ENCODE data around the gene LHFPL2.

LHFPL2 gene

DNA sequence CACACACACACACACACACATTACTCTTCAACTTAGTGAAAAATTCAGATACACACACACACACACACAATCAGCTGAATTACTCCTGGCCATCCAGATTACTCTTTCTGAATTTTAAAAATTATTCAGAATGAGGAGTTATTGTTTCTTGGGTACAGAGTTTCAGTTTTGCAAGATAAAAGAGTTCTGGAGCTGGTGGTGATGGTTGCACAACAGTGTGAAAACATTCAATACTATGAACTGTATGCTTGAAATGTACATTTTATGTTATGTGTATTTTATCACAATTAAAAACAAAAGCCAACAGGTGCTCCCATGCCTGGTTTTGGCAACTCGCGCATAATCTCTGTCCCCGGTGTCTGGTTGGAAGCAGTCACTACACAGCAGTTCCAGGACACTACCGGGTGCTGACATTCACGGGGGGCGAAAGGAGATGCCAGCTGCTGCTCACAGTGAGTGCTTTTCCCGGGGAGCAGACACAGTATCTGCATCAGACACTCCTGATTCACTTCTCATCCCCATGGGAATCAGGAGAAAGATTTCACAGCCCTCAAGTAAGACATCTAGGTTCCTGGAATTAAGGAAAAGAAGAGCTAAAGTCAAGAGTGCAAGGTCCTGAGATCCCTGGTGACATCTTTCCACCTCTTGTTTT is 55.7 kb downstream of the LHFPL2 start:
- DNase-seq: no peak

DNA sequence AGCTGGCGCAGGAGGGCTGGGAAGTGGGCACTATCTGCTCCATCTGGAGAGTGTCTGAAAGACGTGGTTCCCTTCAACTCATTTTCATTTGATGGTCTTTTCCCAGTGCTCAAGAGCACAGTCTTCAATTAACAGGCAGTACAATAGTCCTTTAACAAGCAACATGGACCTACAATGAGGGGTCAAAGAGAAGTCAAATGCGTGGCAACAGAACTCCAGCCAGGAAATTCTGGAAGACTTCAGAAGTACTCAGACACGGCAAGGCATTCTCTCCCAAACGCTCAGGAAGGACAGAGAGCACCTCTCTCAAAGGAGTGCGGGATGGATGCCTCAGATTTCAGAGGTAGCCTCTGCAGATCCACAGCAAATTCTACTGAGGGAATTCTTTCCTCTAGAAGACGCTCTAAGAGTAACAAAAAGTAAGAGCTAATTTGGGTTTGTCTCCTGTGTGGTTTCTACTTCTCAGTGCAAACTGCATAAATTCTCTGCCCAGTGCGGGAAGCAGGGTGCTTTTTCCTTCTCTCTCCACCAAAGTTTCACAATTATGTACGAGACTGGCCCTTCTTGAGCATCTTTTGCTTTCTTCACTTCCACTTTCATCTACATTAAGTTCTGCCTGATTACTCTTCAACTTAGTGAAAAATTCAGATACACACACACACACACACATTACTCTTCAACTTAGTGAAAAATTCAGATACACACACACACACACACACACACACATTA is 56.4 kb downstream of the LHFPL2 start:
- DNase-seq: no peak

DNA sequence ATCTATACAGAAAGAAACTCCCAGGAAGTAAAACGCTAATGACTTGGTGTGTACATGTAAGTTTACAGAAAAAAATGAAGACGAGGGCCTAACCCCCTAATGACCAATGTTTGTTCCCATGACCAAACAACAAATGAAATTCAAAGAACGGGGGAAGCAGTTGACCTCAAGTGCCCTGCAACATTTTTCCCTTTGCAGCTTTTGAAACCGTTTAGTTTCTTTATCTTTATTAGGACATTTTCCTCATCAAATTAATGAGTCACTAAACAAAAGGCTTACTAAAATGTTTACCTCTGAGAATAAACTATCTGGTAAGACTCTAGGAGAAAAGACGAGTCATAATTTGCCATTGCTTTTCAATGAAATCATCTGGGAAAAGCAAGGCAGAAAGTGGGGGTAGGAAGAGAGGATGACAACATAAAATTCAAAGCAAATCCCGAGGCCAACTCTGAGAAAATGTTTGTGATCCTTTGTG is 57.4 kb downstream of the LHFPL2 start:
- no peak for DNase-seq

DNA sequence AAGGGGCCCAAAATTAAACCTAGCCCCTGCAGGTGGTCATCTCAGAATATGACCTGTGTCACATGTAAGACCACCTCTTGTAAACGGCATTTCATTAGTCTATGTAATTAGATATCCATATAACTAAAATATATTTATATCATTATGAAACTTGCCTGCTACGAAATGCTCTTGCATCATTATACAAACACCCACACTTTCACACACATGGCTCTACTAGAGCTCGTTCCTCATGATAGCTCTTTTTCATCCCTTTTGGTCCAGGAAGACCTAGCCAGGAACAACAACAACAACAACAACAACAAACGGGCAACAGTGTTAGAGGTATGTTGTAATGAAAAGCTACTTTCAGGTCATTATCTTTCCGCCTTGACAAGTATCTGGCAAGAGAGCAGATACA is 58.6 kb downstream of the LHFPL2 start:
- no peak for DNase-seq

DNA sequence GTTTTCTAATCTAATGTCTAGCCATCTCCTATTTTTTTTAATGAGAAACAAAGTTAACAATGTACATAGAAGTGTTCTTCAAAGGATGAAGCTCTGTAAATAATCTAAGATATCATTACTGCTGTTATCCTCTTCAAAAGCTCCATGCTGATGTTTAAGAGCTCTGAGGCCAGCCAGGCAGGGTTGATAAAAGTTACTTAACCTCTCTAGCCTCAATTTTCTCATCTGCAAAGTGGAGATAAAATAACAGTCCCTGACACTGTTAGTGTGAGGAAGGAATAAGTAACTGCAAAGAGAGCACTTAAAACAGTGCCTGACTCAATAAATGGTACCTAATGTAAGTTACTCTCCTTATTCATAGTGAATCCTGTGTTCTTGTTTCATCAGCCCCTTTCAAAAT is 60.1 kb downstream of the LHFPL2 start:
- DNase-seq: no peak

DNA sequence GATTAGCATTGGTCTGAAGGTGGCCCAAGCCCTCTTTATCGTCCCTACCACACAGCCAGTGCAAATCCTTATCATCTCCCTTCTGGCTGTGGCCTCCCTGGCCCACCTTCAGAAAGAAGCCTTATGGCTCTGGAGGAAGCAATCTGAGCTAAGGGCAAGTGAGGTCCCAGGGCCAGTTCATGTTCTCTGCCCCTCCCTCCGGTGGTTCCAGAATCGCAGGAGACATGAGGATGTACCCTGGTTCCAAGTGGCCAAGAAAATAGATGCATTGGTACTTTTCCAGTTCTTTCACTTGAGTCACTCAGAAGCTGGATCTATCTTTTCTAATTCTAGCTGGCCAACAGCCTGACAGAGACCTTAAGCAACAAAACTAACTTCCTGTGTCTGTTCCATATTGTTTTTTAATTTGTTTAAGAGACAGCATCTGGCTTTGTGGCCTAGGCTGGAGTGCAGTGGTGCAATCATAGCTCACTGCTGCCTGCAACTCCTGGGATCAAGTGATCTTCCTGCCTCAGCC is 60.7 kb downstream of the LHFPL2 start:
- DNase-seq: no peak

DNA sequence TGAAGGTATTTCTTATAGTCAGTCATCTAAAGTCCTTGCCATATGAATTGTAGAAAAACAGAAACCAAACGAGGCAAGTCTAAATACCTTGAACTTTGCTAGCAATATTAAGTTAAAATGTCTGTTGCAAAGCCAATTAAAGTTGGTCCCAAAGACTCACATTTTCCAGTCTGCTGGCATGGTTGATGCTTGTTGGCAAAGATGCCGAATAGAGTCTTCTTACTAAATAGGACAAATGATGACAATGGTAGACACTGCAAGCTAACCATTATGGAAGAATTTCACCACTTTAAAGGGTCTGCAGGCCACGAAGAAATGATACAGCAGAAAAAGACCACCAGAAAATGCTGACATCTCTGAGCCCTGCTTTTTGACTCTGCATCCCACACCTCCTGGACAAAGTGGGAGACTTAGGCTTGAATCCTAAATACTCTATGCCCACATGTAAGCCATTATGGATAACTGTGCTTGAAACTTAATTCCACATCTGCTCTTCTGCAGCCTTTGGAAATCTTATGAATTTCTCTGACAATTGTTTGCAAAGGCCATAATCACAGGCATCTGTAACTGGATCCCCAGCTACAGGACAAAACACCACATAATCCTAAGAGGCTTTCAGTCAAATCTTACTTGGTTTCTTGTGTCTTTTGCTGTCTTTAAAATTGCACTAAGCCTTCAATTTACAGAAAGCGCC is 61.3 kb downstream of the LHFPL2 start:
- no peak for DNase-seq

DNA sequence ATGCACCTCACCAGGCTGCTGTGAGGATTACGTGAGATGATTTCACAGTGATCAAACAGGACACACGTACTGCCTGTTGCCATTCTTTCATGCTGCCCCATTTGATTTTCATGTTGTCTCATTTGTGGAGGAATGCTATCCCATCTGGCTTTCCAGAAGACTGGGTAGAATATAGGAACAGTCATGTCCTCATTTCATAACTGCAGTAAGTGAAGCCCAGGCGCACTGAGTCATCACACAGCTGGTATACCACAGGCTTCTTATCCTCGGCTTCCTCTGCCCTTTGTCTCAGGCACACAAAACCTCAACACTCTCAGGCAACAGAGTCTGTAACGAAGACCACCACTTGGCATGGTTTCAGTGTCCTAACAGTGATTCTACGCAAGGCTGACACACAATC is 62.3 kb downstream of the LHFPL2 start:
- no peak for DNase-seq

DNA sequence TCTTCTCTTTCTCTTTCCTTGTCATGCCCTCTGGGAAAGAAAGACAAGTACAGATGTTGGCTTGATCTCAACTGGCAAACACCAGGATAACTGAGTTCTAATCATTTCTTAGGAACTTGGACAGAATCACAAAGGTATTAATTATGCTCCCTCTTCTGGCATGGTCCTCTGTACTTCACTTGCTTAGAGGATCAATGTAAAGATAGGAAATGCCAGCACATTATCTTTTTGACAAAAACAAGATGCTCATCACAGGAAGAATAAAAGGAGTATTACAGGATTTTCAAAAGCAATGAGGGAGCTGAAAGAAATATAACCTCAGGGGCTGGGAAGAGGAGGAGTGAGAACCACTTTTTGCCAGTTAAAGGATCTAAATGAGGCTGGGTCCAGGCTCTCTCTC is 70.6 kb downstream of the LHFPL2 start:
- no peak for DNase-seq

DNA sequence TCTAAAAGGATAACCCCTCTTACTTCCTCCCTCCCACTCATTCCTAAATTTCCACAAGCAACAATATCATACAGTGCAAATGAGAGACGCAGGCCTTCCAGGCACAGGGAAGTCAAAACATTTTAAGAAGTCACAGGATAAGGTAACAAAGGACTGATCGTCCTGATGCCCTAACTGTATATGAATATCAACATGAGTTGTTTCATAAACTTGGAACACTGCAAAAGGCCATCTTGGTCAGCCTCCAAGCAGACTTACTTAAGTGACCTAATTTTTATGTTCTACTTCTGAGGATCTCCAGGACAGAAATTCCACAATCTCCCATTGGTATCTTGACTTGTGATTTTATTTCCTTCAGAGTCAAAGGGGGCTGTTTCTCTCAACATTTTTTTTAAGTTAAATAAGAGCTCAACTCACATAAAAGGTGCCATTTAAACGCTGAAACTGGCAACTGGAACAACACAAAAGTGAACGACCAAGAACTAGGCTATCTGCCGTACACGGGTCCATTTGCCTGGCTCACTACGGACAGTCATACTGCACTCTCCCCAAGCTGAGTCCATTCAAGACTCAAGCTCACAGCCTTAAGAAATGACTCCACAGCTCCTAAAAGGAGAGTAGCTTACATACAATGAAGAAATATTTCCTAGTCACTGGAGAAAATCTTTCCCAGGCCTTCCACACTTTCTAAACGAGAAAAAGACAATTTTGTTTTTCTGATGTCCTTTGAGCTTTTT is 71.3 kb downstream of the LHFPL2 start:
- DNase-seq: no peak

DNA sequence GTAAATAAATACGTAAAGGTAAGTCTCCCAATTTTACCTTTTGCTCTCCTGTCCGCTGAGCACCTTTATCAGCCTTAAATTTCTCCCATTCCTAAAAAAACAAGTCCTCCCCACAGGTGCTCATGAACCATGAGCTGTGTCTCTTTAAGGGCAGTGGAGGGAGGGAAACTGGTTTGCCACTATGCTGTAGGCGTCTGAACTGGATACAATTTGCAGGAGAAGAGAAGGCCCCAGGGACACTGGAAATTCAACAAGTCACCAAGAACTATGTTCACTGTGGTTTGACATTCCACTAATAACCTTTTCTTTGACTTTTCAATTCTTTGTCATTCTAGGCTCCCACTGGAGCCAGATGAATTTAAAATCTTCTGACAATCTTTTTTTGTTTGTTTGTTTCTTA is 72.2 kb downstream of the LHFPL2 start:
- DNase-seq: no peak

DNA sequence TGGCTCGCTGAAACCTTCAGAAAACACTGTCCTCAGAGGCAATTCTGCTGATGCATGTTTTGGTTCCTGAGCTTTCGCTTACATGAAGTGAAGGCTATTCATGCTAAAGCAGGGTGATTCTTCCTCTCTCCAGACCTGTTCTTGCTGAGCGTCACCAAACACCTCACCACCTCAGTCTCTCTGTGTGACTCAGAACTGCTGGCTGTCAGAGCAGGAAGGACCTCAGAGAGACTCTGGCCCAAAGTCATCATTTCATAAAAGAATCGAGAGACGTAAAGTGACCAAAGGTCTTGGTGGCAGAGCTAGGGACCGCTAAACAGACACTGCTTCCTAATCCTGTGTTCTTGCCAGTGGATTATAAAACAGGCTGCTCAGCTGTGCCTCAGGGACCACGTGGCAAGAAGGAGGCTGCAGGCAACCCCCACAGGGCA is 73.8 kb downstream of the LHFPL2 start:
- DNase-seq: no peak

DNA sequence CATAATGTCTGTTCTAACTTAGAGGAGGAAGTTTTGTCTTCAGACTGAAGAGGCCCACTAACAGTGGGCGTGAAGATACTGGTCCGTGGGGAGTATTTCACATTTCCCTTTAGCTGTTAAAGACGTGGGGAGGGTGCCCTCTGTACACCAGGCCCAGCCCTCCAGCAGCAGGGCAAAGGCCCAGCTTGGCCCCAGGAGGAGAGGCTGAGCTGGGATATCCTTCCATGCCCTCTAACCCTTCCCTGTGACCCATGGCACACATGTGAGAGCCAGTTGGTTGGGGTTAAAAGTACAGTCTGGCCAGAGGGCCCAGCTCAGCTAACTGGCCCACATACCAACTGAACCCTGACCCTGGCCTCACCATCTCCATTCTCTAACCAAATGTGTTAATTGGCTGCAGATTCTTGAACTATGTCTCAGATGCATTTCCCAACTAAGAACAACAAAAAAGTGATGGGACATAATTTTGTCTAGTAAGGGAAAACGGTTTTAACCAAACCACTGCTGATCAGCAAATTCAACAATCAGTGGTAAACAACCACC is 74.4 kb downstream of the LHFPL2 start:
- no peak for DNase-seq

DNA sequence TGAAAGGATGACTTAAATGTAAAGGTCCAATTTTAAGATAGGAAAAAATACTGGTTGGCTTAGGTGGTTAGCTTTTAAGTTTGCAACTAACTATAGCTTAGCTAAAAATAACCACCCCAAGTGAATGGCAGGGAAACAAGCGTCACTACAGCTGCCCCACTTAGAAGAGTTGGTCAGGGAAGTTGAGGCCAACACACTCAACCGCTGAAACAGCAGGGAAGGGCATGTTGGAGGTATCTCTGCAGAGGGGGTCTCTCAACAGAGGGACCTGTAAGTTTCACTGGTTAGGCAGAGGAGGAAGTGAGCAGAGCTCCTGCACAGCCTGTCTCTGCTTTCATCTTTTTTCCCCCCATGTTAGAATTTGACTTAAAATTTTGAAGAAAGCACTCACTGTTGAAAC is 75.3 kb downstream of the LHFPL2 start:
- DNase-seq: no peak

DNA sequence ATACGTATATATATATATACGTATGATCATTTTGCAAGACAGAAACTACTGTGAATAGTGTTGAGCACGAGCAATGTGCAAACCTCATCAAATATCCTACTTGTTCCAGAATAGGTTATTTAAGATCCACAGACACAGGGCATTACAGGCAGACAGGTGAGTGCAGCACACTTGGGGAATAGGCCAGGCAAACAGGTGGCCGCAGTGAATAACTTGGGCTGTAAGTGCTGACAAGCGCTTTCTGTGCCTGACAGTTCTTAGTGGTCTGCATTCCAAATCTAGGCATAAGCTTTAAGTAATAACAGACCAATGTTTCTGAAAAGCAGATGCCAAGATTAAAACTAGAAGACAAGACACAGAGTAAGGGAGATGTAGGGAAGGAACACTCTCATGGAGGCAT is 77.9 kb downstream of the LHFPL2 start:
- DNase-seq: no peak

DNA sequence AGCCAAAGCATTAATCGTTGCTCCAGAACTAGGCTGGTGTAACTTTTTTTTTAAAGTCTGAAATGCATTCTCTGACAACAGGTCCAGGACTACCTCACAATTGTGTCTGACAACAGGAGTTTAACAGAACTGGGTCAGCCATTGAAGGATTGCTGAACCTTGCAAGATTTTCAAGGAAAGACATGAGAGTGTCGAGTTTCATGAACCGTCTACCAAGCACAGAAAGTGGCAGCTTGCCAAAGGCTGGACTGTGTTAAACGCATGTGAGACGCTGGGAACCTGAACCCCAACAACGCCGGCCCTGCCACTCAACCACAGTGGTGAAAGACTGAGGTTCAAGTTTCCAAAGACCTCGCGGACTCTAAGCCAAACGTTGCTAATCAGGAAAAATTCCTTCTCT is 79.1 kb downstream of the LHFPL2 start:
- peak; percentile 28 for DNase-seq

DNA sequence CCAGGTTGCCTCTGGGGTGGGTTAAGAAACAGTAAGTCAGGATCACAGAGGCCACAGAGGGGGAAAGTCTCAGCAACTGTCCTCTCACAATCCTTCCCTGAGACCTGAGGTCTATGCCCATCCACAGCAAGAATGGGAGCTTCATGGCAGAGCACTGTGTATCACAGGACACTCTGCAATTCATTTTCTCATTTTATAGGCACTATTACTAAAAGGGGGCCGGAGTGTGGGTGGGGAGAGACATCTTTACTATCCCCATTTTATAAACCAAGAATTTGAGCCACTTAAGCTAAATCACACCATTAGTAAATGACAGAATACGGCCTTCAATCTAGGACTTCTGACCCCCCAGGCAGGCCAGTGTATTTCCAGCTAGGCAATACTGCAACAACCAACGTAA is 79.9 kb downstream of the LHFPL2 start:
- DNase-seq: no peak

DNA sequence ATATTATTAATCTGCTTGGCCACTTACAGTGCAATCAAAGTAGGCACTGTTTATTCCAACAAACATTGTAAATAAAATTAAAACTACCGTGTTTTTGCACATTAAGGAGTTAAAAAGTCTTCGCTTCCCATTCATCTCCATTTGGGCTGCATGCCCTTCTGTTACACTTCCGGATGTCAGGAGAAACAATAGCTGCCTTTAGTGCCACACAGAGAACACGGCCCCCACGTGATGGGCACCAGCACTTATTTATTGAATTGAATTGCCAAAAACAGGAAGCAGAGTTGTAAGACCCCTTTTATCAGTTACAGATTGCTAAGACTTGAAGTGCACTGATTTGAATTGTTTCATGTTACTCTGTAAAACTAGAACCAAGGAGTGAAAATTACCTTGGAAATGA is 80.4 kb downstream of the LHFPL2 start:
- DNase-seq: no peak

DNA sequence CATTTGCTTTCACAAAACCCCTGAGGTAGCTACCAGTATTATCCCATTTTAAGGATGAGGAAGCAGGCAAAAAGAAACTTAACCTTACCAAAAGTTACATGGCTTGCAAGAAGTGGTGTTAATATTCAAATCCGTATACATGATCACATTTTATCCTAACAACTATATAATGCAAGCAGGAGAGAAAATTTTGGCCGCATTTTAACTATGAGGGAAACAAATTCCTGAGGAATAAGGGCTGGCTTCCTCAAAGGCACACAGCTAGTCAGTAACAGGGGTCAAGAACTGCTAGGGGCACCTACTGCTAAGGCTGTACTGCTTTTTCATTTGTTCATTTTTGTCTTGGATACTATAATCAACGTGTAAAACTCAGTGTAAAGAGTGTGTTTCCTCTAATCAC is 81.0 kb downstream of the LHFPL2 start:
- DNase-seq: no peak

DNA sequence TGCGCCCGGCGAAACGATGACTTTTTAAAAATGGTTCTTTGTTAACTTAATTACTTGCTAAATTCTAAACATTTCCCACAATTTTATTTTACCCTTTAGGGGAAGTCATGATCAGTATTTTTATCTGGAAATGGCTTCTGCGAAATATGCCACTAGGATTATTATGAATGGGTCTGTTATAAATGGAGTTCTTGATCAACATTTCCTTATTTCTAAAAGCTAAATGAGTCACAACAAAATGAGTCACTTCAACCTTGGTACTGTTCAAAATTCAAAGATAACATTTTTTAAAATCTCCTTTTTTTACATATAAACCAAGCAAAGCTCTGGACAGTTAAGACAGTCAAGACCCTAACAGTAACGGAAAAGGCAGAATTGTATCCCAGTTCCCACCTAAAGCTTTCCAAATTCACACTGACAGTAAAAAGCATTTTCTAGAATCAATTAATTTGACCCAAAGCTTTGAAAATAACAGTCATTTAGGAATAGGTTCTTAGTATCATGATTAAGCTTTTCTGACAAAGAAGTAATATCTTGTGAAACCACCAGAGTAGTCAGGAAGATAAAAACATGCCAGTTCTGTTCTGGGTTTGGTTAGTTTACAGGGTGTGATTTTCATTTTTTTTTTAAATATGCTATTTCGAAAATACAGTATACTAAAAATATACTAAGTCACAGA is 81.7 kb downstream of the LHFPL2 start:
- DNase-seq: no peak

DNA sequence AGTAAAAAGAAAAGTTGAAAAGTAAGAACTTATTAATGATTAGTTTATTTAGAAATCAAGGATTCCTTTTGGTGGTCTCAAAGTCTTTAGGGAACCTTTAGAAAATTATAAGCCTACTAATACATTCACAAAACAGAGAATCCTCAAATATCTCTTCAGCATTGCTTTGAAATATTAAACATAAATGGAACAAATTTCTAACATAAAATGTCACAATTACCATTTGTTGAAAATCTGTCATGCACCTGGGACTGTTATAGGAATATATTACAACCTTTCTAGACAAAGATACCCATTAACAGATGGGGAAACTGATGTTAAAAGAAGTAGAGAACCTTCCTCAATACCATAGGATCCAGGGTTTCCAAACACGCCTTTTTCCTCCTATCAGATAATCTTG is 83.2 kb downstream of the LHFPL2 start:
- DNase-seq: no peak

DNA sequence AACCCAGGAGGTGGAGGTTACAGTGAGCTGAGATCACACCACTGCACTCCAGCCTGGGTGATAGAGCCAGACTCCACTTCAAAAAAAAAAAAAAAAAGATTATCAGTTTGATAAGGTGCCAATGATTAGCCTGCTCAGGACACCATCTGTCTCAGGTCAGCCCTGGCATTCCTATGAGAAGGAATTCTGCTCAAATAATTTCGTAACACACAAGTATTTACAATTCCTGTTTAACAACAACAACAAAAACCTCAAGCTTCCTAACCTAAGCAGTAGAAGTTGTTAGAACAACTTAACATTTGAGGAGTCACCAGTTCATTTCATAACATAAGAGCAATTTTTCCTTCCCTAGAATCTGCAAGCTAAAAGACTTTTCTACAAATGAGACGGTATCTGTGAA is 85.0 kb downstream of the LHFPL2 start:
- DNase-seq: no peak
